Measurements from ENCODE around the gene PDX1. TPM values are rescaled to one million over a fixed set of nuclear protein-coding genes. Genes with fewer than 3 reads are reported as not detected.

PDX1 gene
- total RNA-seq, 1 experiment from 2014 or later, result 1.7 TPM

DNA sequence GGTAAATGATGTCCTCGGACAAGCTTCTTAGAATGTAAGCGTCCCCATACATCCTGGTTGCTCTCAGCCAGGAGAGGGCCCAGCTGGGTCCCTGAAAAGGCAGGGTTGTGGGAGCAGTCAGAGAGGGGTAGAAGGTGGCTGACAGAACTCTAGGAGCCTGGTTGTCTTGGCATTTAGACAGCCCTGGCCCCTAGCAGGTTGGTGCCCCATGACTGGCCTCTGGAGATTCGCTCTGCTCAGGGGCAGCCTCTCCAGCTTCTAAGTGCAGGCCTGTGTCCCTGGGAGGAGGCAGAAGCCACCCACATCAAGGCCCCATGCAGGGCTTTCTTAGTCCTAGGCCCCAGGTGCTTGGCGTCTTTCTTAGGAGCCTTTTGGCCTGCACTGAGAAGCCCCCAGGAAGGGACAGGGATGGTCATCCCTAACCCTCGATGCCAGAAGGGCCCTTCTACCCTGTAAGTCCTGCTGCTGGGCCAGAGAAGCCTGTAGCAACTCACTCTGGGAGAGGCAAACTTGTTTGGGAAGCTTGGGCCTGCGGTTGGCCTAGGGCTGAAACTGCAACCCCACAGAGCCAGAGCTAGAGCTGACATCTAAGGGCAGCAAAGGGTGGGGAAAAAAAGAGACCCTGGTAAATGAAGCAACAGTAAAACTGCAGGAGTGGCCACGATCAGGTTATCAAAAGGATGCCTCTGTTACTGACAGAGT, 52.1 kb downstream of the PDX1 start (continued):
- TF ChIP-seq TCF7L2 (IDR thresholded peaks at IDR 0.05; ENCODE audit: borderline replicate concordance, extremely low read depth, insufficient read depth, insufficient read length) (no peak), ZNF274 (IDR thresholded peaks at IDR 0.05; ENCODE audit: low read depth, low read length) (no peak)

DNA sequence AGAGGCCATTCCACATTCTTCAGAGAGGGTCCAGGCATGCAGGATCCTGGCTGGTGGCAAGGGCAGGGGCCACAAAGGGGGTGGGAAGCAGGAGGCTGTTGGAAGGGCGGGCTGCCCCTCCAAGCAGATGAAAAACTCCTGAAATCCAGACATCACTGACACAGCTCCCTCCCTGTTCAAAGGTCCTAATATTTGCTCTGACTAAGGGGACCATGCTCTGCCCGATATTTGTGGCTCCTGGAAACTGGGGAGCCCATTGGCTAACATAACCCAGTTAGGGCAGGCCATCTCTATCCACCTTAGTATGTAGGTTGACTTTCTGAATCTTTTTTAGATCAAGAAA, 52.6 kb downstream of the PDX1 start:
- Histone ChIP-seq H3K9me3 (ENCODE audit: control insufficient read depth in 1 of 2, insufficient read depth in 1 of 2, low read depth in 1 of 2, low read length in 2 of 2) (no peaks in the 10 kb centered on the region), H3K4me3 (replicated peaks in 1 of 2; ENCODE audit: low read depth in 1 of 2, low read length in 2 of 2) (no peak overlapping the region), H3K79me2 (ENCODE audit: insufficient read depth, low read length) (peaks cover 12% of the 10 kb centered on the region), H3K4me2 (ENCODE audit: low read length) (no peak overlapping the region), H3K9ac (ENCODE audit: low read length) (no peak overlapping the region), H3K36me3 (ENCODE audit: control insufficient read depth in 1 of 2, insufficient read depth in 2 of 2, low read length in 2 of 2) (no peaks in the 10 kb centered on the region), H2AFZ (ENCODE audit: low read depth, low read length, poor library complexity, severe bottlenecking) (no peak overlapping the region), H4K20me1 (ENCODE audit: insufficient read depth) (no peaks in the 10 kb centered on the region), H3K9me2 (ENCODE audit: insufficient read depth) (no peaks in the 10 kb centered on the region), H3K4me1 (ENCODE audit: control insufficient read depth in 1 of 2, insufficient read depth in 2 of 2, low read length in 2 of 2) (peaks cover 2 to 11% of the 10 kb centered on the region in 2 experiments; a peak in 3 of 4 replicates), H3K27ac (ENCODE audit: low read depth, low read length) (no peak overlapping the region), H3K27me3 (ENCODE audit: insufficient read depth, low read length) (no peaks in the 10 kb centered on the region)
- intact Hi-C loops (cut with micrococcal nuclease), result no loop called here
- CTCF ChIA-PET, result interaction anchor here (1.7 to 4.2 kb wide), 2 partner anchors 12 to 142 kb away, joined by 7 to 14 read pairs; no protein-coding TSS in a partner anchor
- ATAC-seq (no peak), DNase-seq (ENCODE audit: low read depth, low spot score) (no peak)
- TF ChIP-seq ZNF274 (IDR thresholded peaks at IDR 0.05; ENCODE audit: low read depth, low read length), result no peak
- no peak for TF ChIP-seq CEBPB (IDR thresholded peaks at IDR 0.05; ENCODE audit: low read depth)
- no peak for TF ChIP-seq SIN3A (IDR thresholded peaks at IDR 0.05; ENCODE audit: low read depth)
- TF ChIP-seq EZH2 (IDR thresholded peaks at IDR 0.05), result no peak
- TF ChIP-seq FOSL1 (IDR thresholded peaks at IDR 0.05; ENCODE audit: low read depth), result no peak
- no peak for TF ChIP-seq POLR2A (IDR thresholded peaks at IDR 0.05; ENCODE audit: borderline replicate concordance, extremely low read depth, insufficient read depth, insufficient read length)
- no peak for TF ChIP-seq ZFX (IDR thresholded peaks at IDR 0.05)
- TF ChIP-seq, protein P1, sequence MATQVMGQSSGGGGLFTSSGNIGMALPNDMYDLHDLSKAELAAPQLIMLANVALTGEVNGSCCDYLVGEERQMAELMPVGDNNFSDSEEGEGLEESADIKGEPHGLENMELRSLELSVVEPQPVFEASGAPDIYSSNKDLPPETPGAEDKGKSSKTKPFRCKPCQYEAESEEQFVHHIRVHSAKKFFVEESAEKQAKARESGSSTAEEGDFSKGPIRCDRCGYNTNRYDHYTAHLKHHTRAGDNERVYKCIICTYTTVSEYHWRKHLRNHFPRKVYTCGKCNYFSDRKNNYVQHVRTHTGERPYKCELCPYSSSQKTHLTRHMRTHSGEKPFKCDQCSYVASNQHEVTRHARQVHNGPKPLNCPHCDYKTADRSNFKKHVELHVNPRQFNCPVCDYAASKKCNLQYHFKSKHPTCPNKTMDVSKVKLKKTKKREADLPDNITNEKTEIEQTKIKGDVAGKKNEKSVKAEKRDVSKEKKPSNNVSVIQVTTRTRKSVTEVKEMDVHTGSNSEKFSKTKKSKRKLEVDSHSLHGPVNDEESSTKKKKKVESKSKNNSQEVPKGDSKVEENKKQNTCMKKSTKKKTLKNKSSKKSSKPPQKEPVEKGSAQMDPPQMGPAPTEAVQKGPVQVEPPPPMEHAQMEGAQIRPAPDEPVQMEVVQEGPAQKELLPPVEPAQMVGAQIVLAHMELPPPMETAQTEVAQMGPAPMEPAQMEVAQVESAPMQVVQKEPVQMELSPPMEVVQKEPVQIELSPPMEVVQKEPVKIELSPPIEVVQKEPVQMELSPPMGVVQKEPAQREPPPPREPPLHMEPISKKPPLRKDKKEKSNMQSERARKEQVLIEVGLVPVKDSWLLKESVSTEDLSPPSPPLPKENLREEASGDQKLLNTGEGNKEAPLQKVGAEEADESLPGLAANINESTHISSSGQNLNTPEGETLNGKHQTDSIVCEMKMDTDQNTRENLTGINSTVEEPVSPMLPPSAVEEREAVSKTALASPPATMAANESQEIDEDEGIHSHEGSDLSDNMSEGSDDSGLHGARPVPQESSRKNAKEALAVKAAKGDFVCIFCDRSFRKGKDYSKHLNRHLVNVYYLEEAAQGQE (IDR thresholded peaks at IDR 0.05; ENCODE audit: low read depth), result no peak
- TF ChIP-seq TCF7L2 (IDR thresholded peaks at IDR 0.05; ENCODE audit: borderline replicate concordance, extremely low read depth, insufficient read depth, insufficient read length), result no peak
- no peak for TF ChIP-seq EGR1 (IDR thresholded peaks at IDR 0.05; ENCODE audit: low read depth)
- TF ChIP-seq, protein P2, sequence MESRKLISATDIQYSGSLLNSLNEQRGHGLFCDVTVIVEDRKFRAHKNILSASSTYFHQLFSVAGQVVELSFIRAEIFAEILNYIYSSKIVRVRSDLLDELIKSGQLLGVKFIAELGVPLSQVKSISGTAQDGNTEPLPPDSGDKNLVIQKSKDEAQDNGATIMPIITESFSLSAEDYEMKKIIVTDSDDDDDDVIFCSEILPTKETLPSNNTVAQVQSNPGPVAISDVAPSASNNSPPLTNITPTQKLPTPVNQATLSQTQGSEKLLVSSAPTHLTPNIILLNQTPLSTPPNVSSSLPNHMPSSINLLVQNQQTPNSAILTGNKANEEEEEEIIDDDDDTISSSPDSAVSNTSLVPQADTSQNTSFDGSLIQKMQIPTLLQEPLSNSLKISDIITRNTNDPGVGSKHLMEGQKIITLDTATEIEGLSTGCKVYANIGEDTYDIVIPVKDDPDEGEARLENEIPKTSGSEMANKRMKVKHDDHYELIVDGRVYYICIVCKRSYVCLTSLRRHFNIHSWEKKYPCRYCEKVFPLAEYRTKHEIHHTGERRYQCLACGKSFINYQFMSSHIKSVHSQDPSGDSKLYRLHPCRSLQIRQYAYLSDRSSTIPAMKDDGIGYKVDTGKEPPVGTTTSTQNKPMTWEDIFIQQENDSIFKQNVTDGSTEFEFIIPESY (IDR thresholded peaks at IDR 0.05; ENCODE audit: extremely low read depth, insufficient replicate concordance, low read length), result no peak
- TF ChIP-seq, protein P3, sequence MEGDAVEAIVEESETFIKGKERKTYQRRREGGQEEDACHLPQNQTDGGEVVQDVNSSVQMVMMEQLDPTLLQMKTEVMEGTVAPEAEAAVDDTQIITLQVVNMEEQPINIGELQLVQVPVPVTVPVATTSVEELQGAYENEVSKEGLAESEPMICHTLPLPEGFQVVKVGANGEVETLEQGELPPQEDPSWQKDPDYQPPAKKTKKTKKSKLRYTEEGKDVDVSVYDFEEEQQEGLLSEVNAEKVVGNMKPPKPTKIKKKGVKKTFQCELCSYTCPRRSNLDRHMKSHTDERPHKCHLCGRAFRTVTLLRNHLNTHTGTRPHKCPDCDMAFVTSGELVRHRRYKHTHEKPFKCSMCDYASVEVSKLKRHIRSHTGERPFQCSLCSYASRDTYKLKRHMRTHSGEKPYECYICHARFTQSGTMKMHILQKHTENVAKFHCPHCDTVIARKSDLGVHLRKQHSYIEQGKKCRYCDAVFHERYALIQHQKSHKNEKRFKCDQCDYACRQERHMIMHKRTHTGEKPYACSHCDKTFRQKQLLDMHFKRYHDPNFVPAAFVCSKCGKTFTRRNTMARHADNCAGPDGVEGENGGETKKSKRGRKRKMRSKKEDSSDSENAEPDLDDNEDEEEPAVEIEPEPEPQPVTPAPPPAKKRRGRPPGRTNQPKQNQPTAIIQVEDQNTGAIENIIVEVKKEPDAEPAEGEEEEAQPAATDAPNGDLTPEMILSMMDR (IDR thresholded peaks at IDR 0.05 in 2 of 3, conservative IDR thresholded peaks at IDR 0.05 in 1 of 3; ENCODE audit: borderline replicate concordance in 1 of 3, insufficient read depth in 1 of 3, low read depth in 2 of 3, low read length in 2 of 3), result no peak
- no peak for TF ChIP-seq ELF1 (IDR thresholded peaks at IDR 0.05; ENCODE audit: borderline replicate concordance, low read depth)
- TF ChIP-seq SP1 (IDR thresholded peaks at IDR 0.05; ENCODE audit: low read depth), result no peak
- RAD21 ChIA-PET (ENCODE audit: low non-redundant PET in 1 of 2, low total read pairs in 2 of 2, uncharacterized antibody in 2 of 2, unreplicated experiment in 2 of 2), result no interaction called here
- BruUV-seq (replicated peaks), result no TSS peak
- POLR2A ChIA-PET, result no interaction called here

Measured in HCT116 (cell line).